H1 (cell line): ENCODE results near the gene MALSU1. TPM values are rescaled to one million over a fixed set of nuclear protein-coding genes. Genes with fewer than 3 reads are reported as not detected.

Experiments
- CTCF ChIA-PET: fragments of 300-600 bp; sonication (Branson Sonifier 250); formaldehyde crosslinking; loops from one replicate; lab custom pipeline; 2021; ENCODE audit not compliant: partially characterized antibody; lab: Charles Lee
- POLR2A ChIA-PET: fragments of 300-600 bp; sonication (Branson Sonifier 250); formaldehyde crosslinking; loops from one replicate; lab custom pipeline; 2021; ENCODE audit warnings: inconsistent platforms; ENCODE audit not compliant: partially characterized antibody; lab: Charles Lee
- DNase-seq, 2 experiments: peaks; one replicate each; pipeline versions ENCODE4 v3.0.0 to v3.0.0-alpha.2; 2010 to 2022; ENCODE audit warnings: low spot score in 2 of 2, low read depth in 1 of 2, mixed read lengths in 1 of 2
- FAIRE-seq: peaks from 2 replicates; lab custom pipeline; 2011; peaks lifted over from hg19 to GRCh38; lab: Jason Lieb, UNC
- H2AFZ ChIP-seq: 2 replicates; pipeline ENCODE4 v1.8.1; 2012; ENCODE audit warnings: low read length, inconsistent platforms
- H2AK5ac ChIP-seq: 2 replicates; pipeline ENCODE4 v1.6.1; 2013; ENCODE audit warnings: low read depth, low read length
- H2BK120ac ChIP-seq: replicated peaks from 2 replicates; pipeline ENCODE3; 2013; ENCODE audit warnings: low read depth, low read length, inconsistent platforms
- H2BK12ac ChIP-seq: 2 replicates; pipeline ENCODE4 v1.6.1; 2013; ENCODE audit warnings: low read depth, low read length
- H2BK15ac ChIP-seq: 2 replicates; pipeline ENCODE4 v1.6.1; 2013; ENCODE audit warnings: low read length
- H2BK20ac ChIP-seq: 2 replicates; pipeline ENCODE4 v1.6.1; 2013; ENCODE audit warnings: low read length
- H2BK5ac ChIP-seq: 2 replicates; pipeline ENCODE4 v1.6.1; 2013; ENCODE audit warnings: low read depth, low read length
- H3K14ac ChIP-seq: 2 replicates; pipeline ENCODE4 v1.6.1; 2013; ENCODE audit warnings: inconsistent platforms; ENCODE audit not compliant: insufficient read length
- H3K18ac ChIP-seq: 2 replicates; pipeline ENCODE4 v1.6.1; 2013; ENCODE audit warnings: low read length; ENCODE audit errors: extremely low read depth
- H3K23ac ChIP-seq: 2 replicates; pipeline ENCODE4 v1.6.1; 2013; ENCODE audit warnings: inconsistent platforms; ENCODE audit not compliant: insufficient read length
- H3K23me2 ChIP-seq: 2 replicates; pipeline ENCODE4 v1.6.1; 2013; ENCODE audit warnings: low read depth, low read length
- H3K27ac ChIP-seq: 2 replicates; pipeline ENCODE4 v1.6.1; 2011; ENCODE audit warnings: low read depth, low read length, inconsistent platforms
- H3K27me3 ChIP-seq, 4 experiments: replicated peaks in 1 of 4; 1 replicate in 1 of 4; 2 replicates in 3 of 4; pipeline versions ENCODE4 v1.6.1 to v1.8.1; 2011 to 2013; ENCODE audit warnings: low read length in 3 of 4, mild to moderate bottlenecking in 3 of 4, inconsistent platforms in 2 of 4, mixed read lengths in 2 of 4, moderate library complexity in 1 of 4; ENCODE audit not compliant: control insufficient read depth in 3 of 4, insufficient read depth in 3 of 4; ENCODE audit errors: extremely low read depth in 1 of 4
- H3K36me3 ChIP-seq, 4 experiments: 2 replicates each; pipeline versions ENCODE4 v1.6.1 to v1.8.1; 2011 to 2013; ENCODE audit warnings: mild to moderate bottlenecking in 4 of 4, low read length in 3 of 4, moderate library complexity in 2 of 4, control low read depth in 1 of 4, inconsistent platforms in 1 of 4; ENCODE audit not compliant: insufficient read depth in 4 of 4, control insufficient read depth in 2 of 4
- H3K4ac ChIP-seq: replicated peaks from 2 replicates; pipeline ENCODE3; 2013; ENCODE audit warnings: low read length, low read depth, mixed read lengths, inconsistent platforms; ENCODE audit not compliant: insufficient read length
- H3K4me1 ChIP-seq, 4 experiments: replicated peaks in 1 of 4; 1 replicate in 1 of 4; 2 replicates in 3 of 4; pipeline versions ENCODE4 v1.6.1 to v1.8.1; 2011 to 2013; ENCODE audit warnings: low read length in 3 of 4, inconsistent platforms in 2 of 4, mixed read lengths in 1 of 4; ENCODE audit not compliant: insufficient read depth in 4 of 4, control insufficient read depth in 3 of 4
- H3K4me2 ChIP-seq, 2 experiments: 2 replicates each; pipeline versions ENCODE4 v1.6.1 to v1.8.1; 2011 to 2013; ENCODE audit warnings: low read depth in 2 of 2, low read length in 2 of 2, control low read depth in 1 of 2, inconsistent platforms in 1 of 2, mild to moderate bottlenecking in 1 of 2; ENCODE audit not compliant: insufficient read depth in 1 of 2
- H3K4me3 ChIP-seq, 4 experiments: fragments of 200-600, 300-600 bp in 1 of 4; sonication (generic), shearing (Covaris generic), sonication (Bioruptor Twin) in 1 of 4; 2 replicates each; pipeline versions ENCODE4 v1.5.1 to v1.8.1; 2011 to 2016; ENCODE audit warnings: low read length in 4 of 4, low read depth in 3 of 4, control low read depth in 2 of 4, inconsistent platforms in 2 of 4, mild to moderate bottlenecking in 2 of 4, mixed read lengths in 1 of 4, moderate library complexity in 1 of 4; ENCODE audit not compliant: insufficient read depth in 2 of 4; ENCODE audit errors: extremely low read depth in 1 of 4
- H3K56ac ChIP-seq: replicated peaks from 2 replicates; pipeline ENCODE3; 2013; ENCODE audit warnings: low read depth, mild to moderate bottlenecking, mixed read lengths, low read length, inconsistent platforms; ENCODE audit not compliant: insufficient read length
- H3K79me1 ChIP-seq: 2 replicates; pipeline ENCODE4 v1.6.1; 2013; ENCODE audit warnings: low read depth, low read length, control low read depth
- H3K79me2 ChIP-seq, 2 experiments: 2 replicates each; pipeline versions ENCODE4 v1.6.1 to v1.8.1; 2012 to 2013; ENCODE audit warnings: low read length in 2 of 2, mild to moderate bottlenecking in 2 of 2, inconsistent platforms in 1 of 2; ENCODE audit not compliant: insufficient read depth in 2 of 2, control insufficient read depth in 1 of 2
- H3K9ac ChIP-seq, 4 experiments: replicated peaks in 1 of 4; 1 replicate in 1 of 4; 2 replicates in 3 of 4; pipeline versions ENCODE4 v1.6.1 to v1.8.1; 2011 to 2013; ENCODE audit warnings: low read depth in 3 of 4, low read length in 3 of 4, control low read depth in 2 of 4, mild to moderate bottlenecking in 2 of 4, moderate library complexity in 2 of 4, inconsistent platforms in 1 of 4; ENCODE audit errors: extremely low read depth in 1 of 4
- H3K9me3 ChIP-seq, 2 experiments: 2 replicates each; pipeline versions ENCODE4 v1.6.1 to v1.8.1; 2012 to 2013; ENCODE audit warnings: mild to moderate bottlenecking in 2 of 2, moderate library complexity in 2 of 2, control low read depth in 1 of 2, inconsistent platforms in 1 of 2, low read depth in 1 of 2, low read length in 1 of 2, mixed read lengths in 1 of 2; ENCODE audit not compliant: insufficient read depth in 2 of 2
- H4K20me1 ChIP-seq, 2 experiments: replicated peaks in 1 of 2; 2 replicates each; pipeline versions ENCODE3 to v1.8.1; 2011 to 2013; ENCODE audit warnings: inconsistent platforms in 2 of 2, low read length in 2 of 2, mild to moderate bottlenecking in 1 of 2; ENCODE audit not compliant: insufficient read depth in 2 of 2, control insufficient read depth in 1 of 2
- H4K5ac ChIP-seq: 2 replicates; pipeline ENCODE4 v1.6.1; 2013; ENCODE audit warnings: low read length, low read depth, mixed read lengths, inconsistent platforms; ENCODE audit not compliant: insufficient read length
- H4K8ac ChIP-seq: 2 replicates; pipeline ENCODE4 v1.8.0; 2013; ENCODE audit warnings: mild to moderate bottlenecking, moderate library complexity, low read length, inconsistent platforms; ENCODE audit not compliant: insufficient read depth; ENCODE audit errors: extremely low read depth
- H4K91ac ChIP-seq: replicated peaks from 2 replicates; pipeline ENCODE3; 2013; ENCODE audit warnings: low read length, mixed read lengths, inconsistent platforms; ENCODE audit not compliant: insufficient read length
- CHD1 ChIP-seq: IDR thresholded peaks from 2 replicates; pipeline ENCODE4 v1.6.1; 2012; ENCODE audit warnings: low read depth, low read length, improper control_type of control experiment
- CTBP2 ChIP-seq: IDR thresholded peaks from 2 replicates; pipeline ENCODE4 v1.7.0; 2011; ENCODE audit warnings: borderline replicate concordance, mild to moderate bottlenecking, moderate library complexity, mixed read lengths, low read length; ENCODE audit not compliant: insufficient read depth, insufficient read length
- EZH2 ChIP-seq: fragments of 200-600 bp; sonication (generic); IDR thresholded peaks from 2 replicates; pipeline ENCODE4 v1.7.1; 2012; ENCODE audit warnings: low read depth, mild to moderate bottlenecking, moderate library complexity, low read length, inconsistent platforms; ENCODE audit not compliant: severe bottlenecking
- FOSL1 ChIP-seq: IDR thresholded peaks from 2 replicates; pipeline ENCODE4 v1.6.1; 2011; ENCODE audit warnings: mild to moderate bottlenecking, low read depth, low read length, moderate library complexity; ENCODE audit not compliant: insufficient read depth
- WGBS, 2 experiments: shearing (Covaris generic) in 1 of 2; methylation state at CpG; one replicate each; pipeline versions ENCODE4 v1.1.6 to v1.1.7; 2013 to 2015; ENCODE audit warnings: low lambda C conversion rate in 2 of 2, mixed read lengths in 2 of 2, inconsistent platforms in 1 of 2, low coverage in 1 of 2, missing lambda C conversion rate in 1 of 2; ENCODE audit not compliant: insufficient replicate concordance in 2 of 2, insufficient coverage in 1 of 2, insufficient read length in 1 of 2; ENCODE audit errors: extremely low coverage in 1 of 2, missing lambda C conversion rate in 1 of 2; 5-methylcytosine and 5-hydroxymethylcytosine counted together
- polyA plus RNA-seq, 7 experiments: library from polyadenylated mRNA; depleted of rRNA in 3 of 7; stranded (reverse) in 5 of 7; unstranded in 2 of 7; fragments of >200 nt in 5 of 7; fragments of 200-250 nt in 2 of 7; gene quantifications; 1 replicate in 5 of 7; 2 replicates in 1 of 7; 4 replicates in 1 of 7; pipeline versions ENCODE4 v1.2.1 to v1.2.3, GENCODE V29; 2011 to 2013; ENCODE audit warnings: missing spikeins in 2 of 7, mixed read lengths in 2 of 7
- total RNA-seq: library from RNA; stranded (reverse); fragmentation: NEBNext Ultra II Directional; extraction: Animal tissue kit (Norgen Biotek cat#: 25700); gene quantifications from 2 replicates; pipeline ENCODE4 v1.2.1, GENCODE V29; 2021

The MALSU1 gene
- total and polyA plus RNA-seq, 2 of the 8 experiments (the other 6 are each of a cell fraction or from before 2014, with no cell fraction given) = 73.5 to 84.0 TPM

DNA sequence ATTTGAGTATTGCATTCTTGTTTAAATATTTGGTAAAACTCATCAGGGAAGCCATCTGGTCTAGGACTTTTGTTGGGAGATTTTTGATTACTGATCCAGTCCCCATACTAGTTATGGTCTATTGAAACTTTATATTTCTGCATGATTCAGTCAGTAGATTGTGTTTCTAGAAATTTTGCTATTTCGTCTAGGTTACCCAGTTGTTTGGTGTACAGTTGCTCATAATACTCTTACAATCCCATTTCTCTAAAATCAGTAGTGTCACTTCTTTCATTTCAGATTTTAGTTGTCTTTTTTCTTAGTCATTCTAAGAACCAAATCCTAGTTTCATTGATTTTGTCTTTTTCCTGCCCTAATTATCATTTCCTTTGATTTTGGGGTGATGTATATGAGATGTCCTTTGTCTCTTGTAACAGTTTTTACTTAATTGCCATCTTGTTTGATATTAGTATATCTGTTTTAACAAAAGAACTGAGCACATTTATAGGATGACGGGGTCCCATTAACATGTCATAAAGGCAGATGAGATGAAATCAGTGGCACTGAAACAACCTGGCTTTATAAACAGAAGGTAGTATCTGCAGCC is 7.9 kb downstream of the MALSU1 start:
- no peak overlapping the region for H2BK20ac ChIP-seq
- H3K14ac ChIP-seq = no peak overlapping the region
- H2BK5ac ChIP-seq = no peak overlapping the region
- no peak overlapping the region for H4K91ac ChIP-seq
- H3K4me1 ChIP-seq = no peaks in the 10 kb centered on the region
- CTCF ChIA-PET = no interaction called here
- no peak overlapping the region for H3K27ac ChIP-seq
- H4K5ac ChIP-seq = no peak overlapping the region
- H4K8ac ChIP-seq = no peak overlapping the region
- no peaks in the 10 kb centered on the region; the same call in 1 of the 2 replicates for H3K79me1 ChIP-seq
- no peak overlapping the region for H3K56ac ChIP-seq
- POLR2A ChIA-PET = interaction anchor here (0.8 to 1.6 kb wide), 2 partner anchors 8 to 14 kb away, joined by 3 to 4 read pairs; partner anchors contain the start of gene MALSU1
- no peak overlapping the region for H3K9ac ChIP-seq
- H2AFZ ChIP-seq = no peak overlapping the region
- H3K18ac ChIP-seq = no peak overlapping the region
- no peak overlapping the region for H3K4me2 ChIP-seq
- H2BK120ac ChIP-seq = no peak overlapping the region
- 86% methylated on average over 2 of the region's 2 CpGs; no CpG with 5 or more reads in 1 of the 2 experiments for WGBS, 2 experiments
- no peak overlapping the region for H3K23ac ChIP-seq
- H3K36me3 ChIP-seq = peaks cover 6 to 66% (median 33%) of the 10 kb centered on the region in 4 experiments
- DNase-seq (no peak), FAIRE-seq (no peak)
- TF ChIP-seq FOSL1 = no peak
- no peak for TF ChIP-seq CTBP2
- no peak for TF ChIP-seq EZH2
- no peak for TF ChIP-seq CHD1
- H3K79me2 ChIP-seq = peaks cover 0 to 47% of the 10 kb centered on the region in 2 experiments; a peak in 2 of 4 replicates
- H3K4me3 ChIP-seq = no peak overlapping the region
- no peak overlapping the region for H2AK5ac ChIP-seq
- no peaks in the 10 kb centered on the region for H3K23me2 ChIP-seq
- no peaks in the 10 kb centered on the region for H3K9me3 ChIP-seq
- no peak overlapping the region for H2BK12ac ChIP-seq
- H4K20me1 ChIP-seq = peaks cover 2 to 3% of the 10 kb centered on the region in 2 experiments
- H3K27me3 ChIP-seq = no peaks in the 10 kb centered on the region
- H3K4ac ChIP-seq = no peak overlapping the region
- H2BK15ac ChIP-seq = no peak overlapping the region
